HCT116 (cell line): Measurements from ENCODE around the gene PKP1.

Source experiments
- ATF3 ChIP-seq: IDR thresholded peaks from 2 replicates; pipeline ENCODE4 v1.6.1; 2012
- CBX3 ChIP-seq: IDR thresholded peaks from 2 replicates; pipeline ENCODE4 v1.6.1; 2012; ENCODE audit warnings: low read depth
- CTCF ChIP-seq, 3 experiments: fragments of 200-600 bp in 1 of 3; sonication (generic) in 1 of 3; IDR thresholded peaks in 2 of 3; conservative IDR thresholded peaks in 1 of 3; 2 replicates each; pipeline ENCODE4 v1.5.1; 2012 to 2017; ENCODE audit warnings: low read depth in 2 of 3, low read length in 2 of 3, antibody characterized with exemption in 1 of 3, borderline replicate concordance in 1 of 3, control low read depth in 1 of 3, mild to moderate bottlenecking in 1 of 3, mixed read lengths in 1 of 3, mixed run types in 1 of 3, moderate library complexity in 1 of 3; ENCODE audit not compliant: insufficient read depth in 1 of 3
- POLR2A ChIP-seq: IDR thresholded peaks from 2 replicates; pipeline ENCODE4 v1.7.0; 2011; ENCODE audit warnings: borderline replicate concordance; ENCODE audit not compliant: insufficient read depth, insufficient read length; ENCODE audit errors: extremely low read depth

GRCh38 chr1:201345081-201345355, 61.7 kb downstream of the PKP1 start:
- TF ChIP-seq POLR2A = no peak
- no peak for TF ChIP-seq CBX3
- TF ChIP-seq CTCF (IDR thresholded peaks at IDR 0.05 in 2 of 3, conservative IDR thresholded peaks at IDR 0.05 in 1 of 3; ENCODE audit: borderline replicate concordance in 1 of 3, insufficient read depth in 1 of 3, low read depth in 2 of 3, low read length in 2 of 3) = no peak
- TF ChIP-seq ATF3 = no peak
